Osteoblast (primary cell): ENCODE measurements around the gene PLS1. TPM values are rescaled to one million over a fixed set of nuclear protein-coding genes. Genes with fewer than 3 reads are reported as not detected.
"Not testable (repeated sequence)": the region's sequence is repeated elsewhere in the genome, so short reads cannot be mapped to it uniquely, and the experiment has no call there.

ENCODE experiments used
- DNase-seq: peaks from one replicate; pipeline ENCODE4 v3.0.0; 2011; ENCODE audit warnings: low spot score, mixed read lengths; ENCODE audit not compliant: insufficient read length; ENCODE audit errors: missing footprints
- H2AFZ ChIP-seq: 2 replicates; pipeline ENCODE4 v1.6.0; 2011; ENCODE audit warnings: mild to moderate bottlenecking, low read length
- H3K27ac ChIP-seq: 2 replicates; pipeline ENCODE4 v1.5.1; 2011; ENCODE audit warnings: mild to moderate bottlenecking, low read depth, low read length, moderate library complexity
- H3K27me3 ChIP-seq: 2 replicates; pipeline ENCODE4 v1.6.0; 2012; ENCODE audit warnings: mild to moderate bottlenecking, control low read depth, inconsistent platforms, low read length, moderate library complexity; ENCODE audit not compliant: insufficient read depth
- H3K36me3 ChIP-seq: 2 replicates; pipeline ENCODE4 v1.5.1; 2011; ENCODE audit warnings: mild to moderate bottlenecking, low read length, control low read depth, moderate library complexity; ENCODE audit not compliant: insufficient read depth
- H3K4me1 ChIP-seq: 2 replicates; pipeline ENCODE4 v1.5.1; 2011; ENCODE audit warnings: mild to moderate bottlenecking, low read length, control low read depth, moderate library complexity; ENCODE audit not compliant: insufficient read depth
- H3K4me2 ChIP-seq: 2 replicates; pipeline ENCODE4 v1.6.0; 2011; ENCODE audit warnings: mild to moderate bottlenecking, low read length; ENCODE audit not compliant: insufficient read depth
- H3K4me3 ChIP-seq: fragments of 200-600 bp; sonication (generic); 3 replicates; pipeline ENCODE4 v1.5.1; 2012; ENCODE audit warnings: mild to moderate bottlenecking, low read length, inconsistent platforms; ENCODE audit not compliant: insufficient read depth
- H3K79me2 ChIP-seq: 2 replicates; pipeline ENCODE4 v1.6.0; 2012; ENCODE audit warnings: mild to moderate bottlenecking, low read length, control low read depth, inconsistent platforms; ENCODE audit not compliant: insufficient read depth
- H3K9me3 ChIP-seq: 2 replicates; pipeline ENCODE4 v1.5.1; 2011; ENCODE audit warnings: low read depth, low read length, control low read depth
- H4K20me1 ChIP-seq: 2 replicates; pipeline ENCODE4 v1.6.0; 2012; ENCODE audit warnings: mild to moderate bottlenecking, low read length, control low read depth; ENCODE audit not compliant: insufficient read depth
- CTCF ChIP-seq: IDR thresholded peaks from 2 replicates; pipeline ENCODE4 v1.5.1; 2011; ENCODE audit warnings: mild to moderate bottlenecking, low read depth, low read length, moderate library complexity; ENCODE audit errors: extremely low read depth
- total RNA-seq: library from RNA; depleted of rRNA; stranded (reverse); fragments of >200 nt; gene quantifications from 2 replicates; pipeline ENCODE4 v1.2.3, GENCODE V29; 2012

Gene PLS1
- total RNA-seq, 1 donor: 1.1 TPM

- H3K36me3 ChIP-seq: no peaks in the 10 kb centered on the region
- H3K79me2 ChIP-seq: peaks cover 34% of the 10 kb centered on the region
- TF ChIP-seq CTCF: no peak
- H3K4me2 ChIP-seq: no peak overlapping the region
- H3K27me3 ChIP-seq: peaks cover 3% of the 10 kb centered on the region
- H3K9me3 ChIP-seq: no peaks in the 10 kb centered on the region
- H3K4me1 ChIP-seq: peaks cover 23% of the 10 kb centered on the region
- no peak for DNase-seq
- H2AFZ ChIP-seq: no peak overlapping the region
- H3K27ac ChIP-seq: no peak overlapping the region
- H4K20me1 ChIP-seq: no peaks in the 10 kb centered on the region
- no peak overlapping the region for H3K4me3 ChIP-seq
Measured at GRCh38 chr3:142580061-142580423, 16.2 kb upstream of the PLS1 start.

GRCh38 chr3:142581070-142581469 is 15.1 kb upstream of the PLS1 start:
- not testable (repeated sequence) for H3K27me3 ChIP-seq, H3K9me3 ChIP-seq, DNase-seq, H4K20me1 ChIP-seq, H3K4me2 ChIP-seq, H3K4me3 ChIP-seq, H2AFZ ChIP-seq, H3K27ac ChIP-seq, H3K36me3 ChIP-seq
- Histone ChIP-seq H3K4me1 (peaks cover 19% of the 10 kb centered on the region), H3K79me2 (peaks cover 23% of the 10 kb centered on the region)

DNA sequence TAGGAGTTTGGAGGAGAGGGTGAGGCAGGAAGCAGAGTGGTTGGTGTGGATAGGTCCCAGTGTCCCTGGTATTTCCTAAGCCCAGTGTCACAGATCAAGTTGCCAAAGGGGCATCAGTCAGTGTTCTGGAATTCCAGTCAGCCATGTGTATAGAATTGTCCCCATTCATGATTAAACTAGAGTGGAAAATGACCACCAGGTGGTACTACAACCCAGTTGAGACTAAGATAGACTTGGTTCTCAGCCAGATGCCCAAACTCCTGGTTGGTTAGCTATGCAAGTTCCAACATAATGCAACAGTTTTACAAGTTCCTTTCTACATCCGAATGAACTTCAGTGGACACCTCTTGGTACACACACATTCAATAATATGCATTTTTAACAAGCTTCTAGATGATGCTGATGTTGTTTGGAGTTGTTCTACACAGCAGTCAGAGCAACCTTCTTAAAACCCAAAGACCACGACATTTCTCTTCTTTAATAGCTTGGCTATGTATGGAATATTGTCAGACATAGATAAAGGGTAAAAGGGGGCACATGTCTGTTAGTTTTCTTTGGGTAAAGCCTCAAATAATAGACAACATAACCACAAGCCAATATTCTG is 9.3 kb upstream of the PLS1 start:
- Histone ChIP-seq H3K36me3 (no peaks in the 10 kb centered on the region), H3K9me3 (no peaks in the 10 kb centered on the region), H3K27me3 (peaks cover 3% of the 10 kb centered on the region), H3K79me2 (no peaks in the 10 kb centered on the region), H2AFZ (no peak overlapping the region), H3K27ac (no peak overlapping the region), H4K20me1 (no peaks in the 10 kb centered on the region), H3K4me1 (peaks cover 7% of the 10 kb centered on the region), H3K4me3 (no peak overlapping the region), H3K4me2 (peak overlapping the region; percentile 8)
- DNase-seq: no peak
- TF ChIP-seq CTCF: peak; percentile 70

DNA sequence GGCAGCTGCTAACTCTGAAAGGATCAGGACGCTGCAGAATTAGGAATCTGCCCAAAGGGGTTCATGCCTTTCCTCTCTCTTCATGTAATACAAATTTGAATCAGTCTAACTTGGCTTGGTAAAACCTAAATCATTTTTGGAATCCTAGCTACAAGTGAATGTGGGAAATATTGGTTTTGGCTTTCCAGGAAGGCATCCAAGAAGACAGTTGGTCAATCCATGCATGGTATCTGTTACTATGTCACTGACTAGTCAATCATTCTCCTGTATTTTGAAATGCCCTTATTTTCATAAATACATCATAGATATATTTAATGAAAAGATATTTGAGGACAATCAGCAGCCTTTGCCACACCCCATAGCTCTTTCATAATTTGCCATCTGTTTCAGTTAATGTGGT is 7.5 kb upstream of the PLS1 start:
- H3K36me3 ChIP-seq: no peaks in the 10 kb centered on the region
- no peak for TF ChIP-seq CTCF

GRCh38 chr3:142592268-142592667 is 3.9 kb upstream of the PLS1 start:
- not testable (repeated sequence) for H3K9me3 ChIP-seq, H3K36me3 ChIP-seq, H3K27ac ChIP-seq, H4K20me1 ChIP-seq, H2AFZ ChIP-seq, H3K4me3 ChIP-seq, H3K79me2 ChIP-seq, H3K4me2 ChIP-seq, H3K27me3 ChIP-seq, DNase-seq
- peaks cover 13% of the 10 kb centered on the region for H3K4me1 ChIP-seq

More for the DNA sequence above, 7.5 kb upstream of the PLS1 start:
- H3K4me3 ChIP-seq: no peak overlapping the region
- H3K9me3 ChIP-seq: no peaks in the 10 kb centered on the region
- H3K27me3 ChIP-seq: no peaks in the 10 kb centered on the region
- DNase-seq: no peak
- H3K4me1 ChIP-seq: peaks cover 7% of the 10 kb centered on the region
- H4K20me1 ChIP-seq: no peaks in the 10 kb centered on the region
- no peak overlapping the region for H3K4me2 ChIP-seq
- no peak overlapping the region for H3K27ac ChIP-seq
- no peak overlapping the region for H2AFZ ChIP-seq
- H3K79me2 ChIP-seq: no peaks in the 10 kb centered on the region
